ENCODE results near the gene SIK2.

- TF ChIP-seq, protein P1, sequence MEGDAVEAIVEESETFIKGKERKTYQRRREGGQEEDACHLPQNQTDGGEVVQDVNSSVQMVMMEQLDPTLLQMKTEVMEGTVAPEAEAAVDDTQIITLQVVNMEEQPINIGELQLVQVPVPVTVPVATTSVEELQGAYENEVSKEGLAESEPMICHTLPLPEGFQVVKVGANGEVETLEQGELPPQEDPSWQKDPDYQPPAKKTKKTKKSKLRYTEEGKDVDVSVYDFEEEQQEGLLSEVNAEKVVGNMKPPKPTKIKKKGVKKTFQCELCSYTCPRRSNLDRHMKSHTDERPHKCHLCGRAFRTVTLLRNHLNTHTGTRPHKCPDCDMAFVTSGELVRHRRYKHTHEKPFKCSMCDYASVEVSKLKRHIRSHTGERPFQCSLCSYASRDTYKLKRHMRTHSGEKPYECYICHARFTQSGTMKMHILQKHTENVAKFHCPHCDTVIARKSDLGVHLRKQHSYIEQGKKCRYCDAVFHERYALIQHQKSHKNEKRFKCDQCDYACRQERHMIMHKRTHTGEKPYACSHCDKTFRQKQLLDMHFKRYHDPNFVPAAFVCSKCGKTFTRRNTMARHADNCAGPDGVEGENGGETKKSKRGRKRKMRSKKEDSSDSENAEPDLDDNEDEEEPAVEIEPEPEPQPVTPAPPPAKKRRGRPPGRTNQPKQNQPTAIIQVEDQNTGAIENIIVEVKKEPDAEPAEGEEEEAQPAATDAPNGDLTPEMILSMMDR (IDR thresholded peaks at IDR 0.05): no peak
- TF ChIP-seq POLR2AphosphoS5 (IDR thresholded peaks at IDR 0.05): no peak
- no peak for TF ChIP-seq POLR2A (IDR thresholded peaks at IDR 0.05)
- TF ChIP-seq EP300 (IDR thresholded peaks at IDR 0.05): no peak
Observed at GRCh38 chr11:111560800-111561199, 41.4 kb upstream of the SIK2 start.
